Astrocyte (in vitro differentiated cells and primary cell): ENCODE results near the gene POLD3. TPM values are rescaled to one million over a fixed set of nuclear protein-coding genes. Genes with fewer than 3 reads are reported as not detected.
A peak's percentile ranks its signal among the peaks of the same experiment; 100 is the strongest.

ENCODE experiments used
- DNase-seq: peaks from one replicate; pipeline ENCODE4 v3.0.0-alpha.2; 2010; ENCODE audit warnings: low read depth
- FAIRE-seq: peaks from 2 replicates; lab custom pipeline; 2011; peaks lifted over from hg19 to GRCh38; lab: Jason Lieb, UNC
- H2AFZ ChIP-seq: 2 replicates; pipeline ENCODE4 v1.6.0; 2012; ENCODE audit warnings: low read depth, low read length, inconsistent platforms
- H3K27ac ChIP-seq: 2 replicates; pipeline ENCODE4 v1.5.1; 2011; ENCODE audit warnings: low read depth, low read length, inconsistent platforms
- H3K27me3 ChIP-seq: 2 replicates; pipeline ENCODE4 v1.6.0; 2011; ENCODE audit warnings: low read length, inconsistent platforms; ENCODE audit not compliant: insufficient read depth
- H3K36me3 ChIP-seq: 2 replicates; pipeline ENCODE4 v1.5.1; 2011; ENCODE audit warnings: low read length, inconsistent platforms; ENCODE audit not compliant: insufficient read depth
- H3K4me1 ChIP-seq: 2 replicates; pipeline ENCODE4 v1.5.1; 2011; ENCODE audit warnings: low read length, inconsistent platforms; ENCODE audit not compliant: insufficient read depth
- H3K4me2 ChIP-seq: 2 replicates; pipeline ENCODE4 v1.6.0; 2012; ENCODE audit warnings: low read length, inconsistent platforms
- H3K4me3 ChIP-seq: 2 replicates; pipeline ENCODE4 v1.5.1; 2011; ENCODE audit warnings: low read depth, mild to moderate bottlenecking, low read length, inconsistent platforms; ENCODE audit not compliant: insufficient read depth
- H3K79me2 ChIP-seq: 2 replicates; pipeline ENCODE4 v1.6.0; 2012; ENCODE audit warnings: mild to moderate bottlenecking, low read length, inconsistent platforms; ENCODE audit not compliant: insufficient read depth
- H3K9ac ChIP-seq: 2 replicates; pipeline ENCODE4 v1.6.0; 2012; ENCODE audit warnings: mild to moderate bottlenecking, low read length, inconsistent platforms
- H3K9me3 ChIP-seq: 2 replicates; pipeline ENCODE4 v1.5.1; 2012; ENCODE audit warnings: low read depth, mild to moderate bottlenecking, low read length, inconsistent platforms; ENCODE audit not compliant: insufficient read depth
- H4K20me1 ChIP-seq: 2 replicates; pipeline ENCODE4 v1.6.0; 2012; ENCODE audit warnings: low read length, inconsistent platforms; ENCODE audit not compliant: insufficient read depth
- H3K27ac Mint-ChIP-seq: one replicate; pipeline ENCODE4 v1.8.0; 2021; ENCODE audit warnings: mild to moderate bottlenecking, mixed read lengths; ENCODE audit not compliant: unreplicated experiment
- H3K27me3 Mint-ChIP-seq: one replicate; pipeline ENCODE4 v1.8.0; 2021; ENCODE audit warnings: low read depth, mixed read lengths; ENCODE audit not compliant: unreplicated experiment
- H3K36me3 Mint-ChIP-seq: one replicate; pipeline ENCODE4 v1.8.0; 2021; ENCODE audit warnings: low read depth, mixed read lengths; ENCODE audit not compliant: unreplicated experiment
- H3K4me1 Mint-ChIP-seq: one replicate; pipeline ENCODE4 v1.8.0; 2021; ENCODE audit warnings: low read depth, mixed read lengths; ENCODE audit not compliant: unreplicated experiment
- H3K4me3 Mint-ChIP-seq: one replicate; pipeline ENCODE4 v1.8.0; 2021; ENCODE audit warnings: mild to moderate bottlenecking, moderate library complexity, mixed read lengths; ENCODE audit not compliant: unreplicated experiment
- H3K9me3 Mint-ChIP-seq: one replicate; pipeline ENCODE4 v1.8.0; 2021; ENCODE audit warnings: mild to moderate bottlenecking, mixed read lengths; ENCODE audit not compliant: unreplicated experiment
- EZH2 ChIP-seq: IDR thresholded peaks from 2 replicates; pipeline ENCODE4 v1.6.1; 2012; ENCODE audit warnings: mild to moderate bottlenecking, low read length, inconsistent platforms; ENCODE audit not compliant: insufficient read depth
- total RNA-seq: library from RNA; stranded (reverse); gene quantifications from 2 replicates; pipeline ENCODE4 v1.2.1, GENCODE V29; 2021
- TF ChIP-seq, protein P1 (sequence below): IDR thresholded peaks from 2 replicates; pipeline ENCODE4 v1.5.1; 2011; ENCODE audit warnings: low read depth, mild to moderate bottlenecking, inconsistent platforms, low read length, moderate library complexity; ENCODE audit not compliant: insufficient read depth

The POLD3 gene
- total RNA-seq, 1 donor from 2014 or later = 6.5 TPM

DNA sequence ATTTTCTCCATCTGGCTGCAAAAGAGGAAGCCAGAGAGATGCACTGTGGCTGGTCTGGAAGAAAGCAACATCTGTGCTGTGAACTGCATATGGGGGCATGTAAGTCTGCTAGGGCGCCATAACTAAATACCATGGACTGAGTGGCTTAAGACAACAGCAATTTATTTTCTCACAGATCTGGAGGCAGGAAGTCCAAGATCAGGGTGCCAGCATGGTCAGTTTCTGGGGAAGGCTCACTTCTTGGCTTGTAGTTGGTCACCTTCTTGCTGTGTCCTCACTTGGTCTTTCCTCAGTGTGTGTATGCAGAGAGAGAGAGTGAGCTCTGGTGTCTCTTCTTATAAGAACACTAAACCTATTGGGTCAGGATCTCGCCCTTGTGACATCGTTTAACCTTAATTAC lies 34.9 kb upstream of the POLD3 start:
- H3K79me2 ChIP-seq = no peaks in the 10 kb centered on the region
- no peak for DNase-seq
- H3K27ac ChIP-seq = no peak overlapping the region
- peaks cover 8% of the 10 kb centered on the region for H3K4me1 ChIP-seq
- Mint-ChIP-seq H3K27me3 (no peaks in the 10 kb centered on the region), H3K9me3 (peaks cover 9% of the 10 kb centered on the region), H3K4me3 (no peak overlapping the region), H3K36me3 (no peaks in the 10 kb centered on the region), H3K4me1 (peaks cover 7% of the 10 kb centered on the region), H3K27ac (no peak overlapping the region)
- no peak overlapping the region for H2AFZ ChIP-seq
- H4K20me1 ChIP-seq = no peaks in the 10 kb centered on the region
- H3K4me2 ChIP-seq = no peak overlapping the region
- H3K4me3 ChIP-seq = no peak overlapping the region
- H3K36me3 ChIP-seq = no peaks in the 10 kb centered on the region
- TF ChIP-seq EZH2 = no peak
- TF ChIP-seq, protein P1, sequence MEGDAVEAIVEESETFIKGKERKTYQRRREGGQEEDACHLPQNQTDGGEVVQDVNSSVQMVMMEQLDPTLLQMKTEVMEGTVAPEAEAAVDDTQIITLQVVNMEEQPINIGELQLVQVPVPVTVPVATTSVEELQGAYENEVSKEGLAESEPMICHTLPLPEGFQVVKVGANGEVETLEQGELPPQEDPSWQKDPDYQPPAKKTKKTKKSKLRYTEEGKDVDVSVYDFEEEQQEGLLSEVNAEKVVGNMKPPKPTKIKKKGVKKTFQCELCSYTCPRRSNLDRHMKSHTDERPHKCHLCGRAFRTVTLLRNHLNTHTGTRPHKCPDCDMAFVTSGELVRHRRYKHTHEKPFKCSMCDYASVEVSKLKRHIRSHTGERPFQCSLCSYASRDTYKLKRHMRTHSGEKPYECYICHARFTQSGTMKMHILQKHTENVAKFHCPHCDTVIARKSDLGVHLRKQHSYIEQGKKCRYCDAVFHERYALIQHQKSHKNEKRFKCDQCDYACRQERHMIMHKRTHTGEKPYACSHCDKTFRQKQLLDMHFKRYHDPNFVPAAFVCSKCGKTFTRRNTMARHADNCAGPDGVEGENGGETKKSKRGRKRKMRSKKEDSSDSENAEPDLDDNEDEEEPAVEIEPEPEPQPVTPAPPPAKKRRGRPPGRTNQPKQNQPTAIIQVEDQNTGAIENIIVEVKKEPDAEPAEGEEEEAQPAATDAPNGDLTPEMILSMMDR = no peak
- FAIRE-seq = no peak
- no peak overlapping the region for H3K9ac ChIP-seq
- no peaks in the 10 kb centered on the region for H3K27me3 ChIP-seq
- no peaks in the 10 kb centered on the region for H3K9me3 ChIP-seq

DNA sequence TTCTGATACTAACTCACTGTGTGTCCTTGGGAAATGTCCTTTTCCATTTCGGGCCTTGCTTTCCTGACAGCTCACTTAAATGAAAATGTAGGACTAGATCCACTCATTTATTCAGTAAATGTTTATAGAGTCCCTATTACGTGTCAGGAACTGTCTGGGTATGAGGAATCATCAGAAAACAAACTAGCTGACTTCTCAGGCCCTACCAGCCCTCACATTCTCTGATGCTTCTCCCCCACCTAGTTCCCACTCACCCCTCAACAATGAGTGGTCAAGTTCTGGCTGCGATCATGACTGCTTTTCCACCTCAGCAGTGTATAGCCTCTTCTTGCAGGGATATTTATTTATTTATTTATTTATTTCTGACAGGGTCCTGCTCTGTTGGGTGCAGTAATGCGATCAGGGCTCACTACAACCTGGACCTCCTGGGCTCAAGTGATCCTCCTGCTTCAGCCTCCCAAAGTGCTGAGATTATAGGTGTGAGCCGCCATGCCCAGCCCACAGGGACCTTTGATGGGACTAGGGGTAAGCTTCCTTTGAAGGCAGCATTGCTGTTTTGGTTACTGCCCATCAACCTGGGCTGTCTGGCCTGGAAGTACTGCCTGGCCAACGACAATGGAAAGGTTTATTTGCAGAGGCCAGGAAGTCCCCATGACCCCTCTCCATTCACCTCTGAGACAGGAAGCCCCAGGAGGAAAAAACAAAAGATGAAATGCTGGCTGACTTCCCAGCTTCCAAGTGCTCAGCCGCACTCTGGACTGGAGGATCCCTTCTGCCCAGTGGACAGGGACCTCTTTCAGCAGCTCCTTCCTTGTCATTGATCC lies 33.1 kb upstream of the POLD3 start:
- H4K20me1 ChIP-seq = no peaks in the 10 kb centered on the region
- peak overlapping the region; percentile 53 for H2AFZ ChIP-seq
- Mint-ChIP-seq H3K9me3 (peaks cover 10% of the 10 kb centered on the region), H3K36me3 (no peaks in the 10 kb centered on the region), H3K4me1 (peaks cover 4% of the 10 kb centered on the region), H3K27ac (no peak overlapping the region), H3K27me3 (no peaks in the 10 kb centered on the region), H3K4me3 (no peak overlapping the region)
- no peaks in the 10 kb centered on the region for H3K27me3 ChIP-seq
- no peak overlapping the region for H3K4me3 ChIP-seq
- peaks cover 8% of the 10 kb centered on the region for H3K4me1 ChIP-seq
- peak overlapping the region; percentile 34 for H3K27ac ChIP-seq
- no peaks in the 10 kb centered on the region for H3K79me2 ChIP-seq
- no peaks in the 10 kb centered on the region for H3K9me3 ChIP-seq
- H3K9ac ChIP-seq = peak overlapping the region; percentile 8
- TF ChIP-seq, protein P1 = no peak
- no peak for FAIRE-seq
- H3K36me3 ChIP-seq = no peaks in the 10 kb centered on the region
- no peak for DNase-seq
- H3K4me2 ChIP-seq = peak overlapping the region; percentile 69

DNA sequence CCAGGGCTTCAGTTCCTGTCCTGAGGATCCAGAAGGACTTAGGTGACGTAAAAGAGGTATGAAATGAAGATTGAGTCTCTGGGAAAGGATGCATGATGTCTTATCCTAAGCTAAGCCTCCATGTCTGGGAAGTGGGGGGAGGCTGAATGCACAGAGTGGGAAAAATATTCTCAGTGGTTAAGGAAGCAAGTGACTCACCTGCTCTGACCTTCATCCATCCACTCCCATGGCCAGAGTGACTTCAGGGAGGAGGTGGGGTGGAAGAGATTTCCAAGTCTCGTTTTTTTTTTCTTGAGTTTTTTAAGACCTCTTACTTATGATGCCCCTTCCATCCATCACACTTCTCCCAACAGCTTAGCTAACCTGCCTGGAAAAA lies 32.5 kb upstream of the POLD3 start:
- H3K27me3 Mint-ChIP-seq = peaks cover 1% of the 10 kb centered on the region
- H3K4me1 ChIP-seq = peaks cover 8% of the 10 kb centered on the region
- peak overlapping the region; percentile 53 for H2AFZ ChIP-seq
- no peaks in the 10 kb centered on the region for H4K20me1 ChIP-seq
- peak overlapping the region; percentile 34 for H3K27ac ChIP-seq
- peaks cover 10% of the 10 kb centered on the region for H3K9me3 Mint-ChIP-seq
- FAIRE-seq (no peak), DNase-seq (peak; percentile 23)
- H3K27ac Mint-ChIP-seq = no peak overlapping the region
- no peaks in the 10 kb centered on the region for H3K79me2 ChIP-seq
- H3K4me3 Mint-ChIP-seq = no peak overlapping the region
- H3K4me3 ChIP-seq = no peak overlapping the region
- no peaks in the 10 kb centered on the region for H3K36me3 Mint-ChIP-seq
- no peak for TF ChIP-seq EZH2
- TF ChIP-seq, protein P1 = no peak
- H3K4me2 ChIP-seq = peak overlapping the region; percentile 69
- no peaks in the 10 kb centered on the region for H3K9me3 ChIP-seq
- no peaks in the 10 kb centered on the region for H3K36me3 ChIP-seq
- peaks cover 4% of the 10 kb centered on the region for H3K4me1 Mint-ChIP-seq
- H3K27me3 ChIP-seq = no peaks in the 10 kb centered on the region
- peak overlapping the region; percentile 8 for H3K9ac ChIP-seq
